ENCODE data around the gene EML4.
"Not testable (repeated sequence)": the region's sequence is repeated elsewhere in the genome, so short reads cannot be mapped to it uniquely, and the experiment has no call there.

EML4 gene

DNA sequence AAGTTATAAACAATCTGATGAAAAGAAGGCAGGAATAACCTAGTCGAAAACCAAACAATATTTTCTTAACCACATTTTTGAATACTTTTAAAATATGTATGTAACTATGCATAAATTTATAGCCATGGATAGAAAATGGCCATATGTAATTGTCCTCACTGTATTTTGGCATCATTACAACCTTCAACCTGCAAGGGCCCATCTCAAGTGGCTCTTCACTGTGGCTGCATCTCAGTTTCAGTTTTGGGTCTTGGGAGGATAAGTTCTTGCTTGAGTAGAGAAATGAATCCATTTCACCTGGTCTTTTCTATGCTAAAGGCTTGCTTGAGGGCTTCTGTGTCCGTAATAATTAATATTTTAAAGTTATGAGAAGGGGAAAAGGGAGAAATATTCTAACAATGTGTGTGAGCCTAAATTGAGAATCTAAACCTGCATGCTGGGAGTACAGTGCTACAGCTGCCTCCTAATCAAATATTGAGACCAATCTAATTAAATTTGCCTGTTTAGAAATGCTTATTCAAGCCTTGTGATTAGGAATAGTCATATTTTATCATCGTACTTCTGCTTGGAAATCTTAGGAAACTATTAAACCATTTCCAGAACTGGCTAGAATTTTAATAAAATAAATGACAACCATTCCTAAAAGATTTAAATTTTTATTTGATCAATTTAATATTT, 92.5 kb downstream of the EML4 start:
- Histone ChIP-seq H3K9me3 (ENCODE audit: control insufficient read depth, low read length) (no peaks in the 10 kb centered on the region), H3K4me3 (ENCODE audit: low read depth, low read length) (no peak overlapping the region), H3K27me3 (ENCODE audit: control insufficient read depth, insufficient read depth, low read length) (no peaks in the 10 kb centered on the region), H3K9ac (no peak overlapping the region), H3K27ac (no peak overlapping the region), H3K79me2 (no peaks in the 10 kb centered on the region), H3K36me3 (ENCODE audit: control insufficient read depth, insufficient read depth, low read length) (no peaks in the 10 kb centered on the region), H2AFZ (no peak overlapping the region), H3K4me2 (ENCODE audit: low read length) (no peak overlapping the region), H3K4me1 (no peaks in the 10 kb centered on the region)
- TF ChIP-seq CTCF (IDR thresholded peaks at IDR 0.05), result no peak

- TF ChIP-seq CTCF (IDR thresholded peaks at IDR 0.05), result no peak
- Histone ChIP-seq H3K27me3 (ENCODE audit: control insufficient read depth, insufficient read depth, low read length) (no peaks in the 10 kb centered on the region), H3K4me3 (ENCODE audit: low read depth, low read length) (no peak overlapping the region), H2AFZ (no peak overlapping the region), H3K4me2 (ENCODE audit: low read length) (no peak overlapping the region), H3K9me3 (ENCODE audit: control insufficient read depth, low read length) (no peaks in the 10 kb centered on the region), H3K27ac (no peak overlapping the region), H3K4me1 (peaks cover 3% of the 10 kb centered on the region), H3K9ac (no peak overlapping the region), H3K79me2 (no peaks in the 10 kb centered on the region), H3K36me3 (ENCODE audit: control insufficient read depth, insufficient read depth, low read length) (no peaks in the 10 kb centered on the region)
These were observed 97.1 kb downstream of the EML4 start for GRCh38 chr2:42266236-42266635.

- no peak overlapping the region for H3K4me2 ChIP-seq (ENCODE audit: low read length)
- no peak for TF ChIP-seq CTCF (IDR thresholded peaks at IDR 0.05)
These were observed 98.4 kb downstream of the EML4 start for GRCh38 chr2:42267530-42267929.

GRCh38 chr2:42268528-42269151, 99.5 kb downstream of the EML4 start:
- Histone ChIP-seq H3K27me3 (ENCODE audit: control insufficient read depth, insufficient read depth, low read length) (no peaks in the 10 kb centered on the region), H3K9me3 (ENCODE audit: control insufficient read depth, low read length) (no peaks in the 10 kb centered on the region), H3K4me2 (ENCODE audit: low read length) (no peak overlapping the region), H3K9ac (no peak overlapping the region), H3K36me3 (ENCODE audit: control insufficient read depth, insufficient read depth, low read length) (no peaks in the 10 kb centered on the region), H3K4me1 (peaks cover 3% of the 10 kb centered on the region), H3K79me2 (no peaks in the 10 kb centered on the region), H3K27ac (no peak overlapping the region), H3K4me3 (ENCODE audit: low read depth, low read length) (no peak overlapping the region), H2AFZ (no peak overlapping the region)
- TF ChIP-seq CTCF (IDR thresholded peaks at IDR 0.05), result no peak

More at GRCh38 chr2:42267530-42267929, 98.4 kb downstream of the EML4 start:
- H3K36me3 ChIP-seq (ENCODE audit: control insufficient read depth, insufficient read depth, low read length), result no peaks in the 10 kb centered on the region
- H3K9me3 ChIP-seq (ENCODE audit: control insufficient read depth, low read length), result no peaks in the 10 kb centered on the region
- H3K9ac ChIP-seq, result no peak overlapping the region
- H3K79me2 ChIP-seq, result no peaks in the 10 kb centered on the region
- no peak overlapping the region for H3K4me3 ChIP-seq (ENCODE audit: low read depth, low read length)
- H2AFZ ChIP-seq, result no peak overlapping the region
- H3K27me3 ChIP-seq (ENCODE audit: control insufficient read depth, insufficient read depth, low read length), result no peaks in the 10 kb centered on the region
- H3K27ac ChIP-seq, result no peak overlapping the region
- peaks cover 3% of the 10 kb centered on the region for H3K4me1 ChIP-seq

DNA sequence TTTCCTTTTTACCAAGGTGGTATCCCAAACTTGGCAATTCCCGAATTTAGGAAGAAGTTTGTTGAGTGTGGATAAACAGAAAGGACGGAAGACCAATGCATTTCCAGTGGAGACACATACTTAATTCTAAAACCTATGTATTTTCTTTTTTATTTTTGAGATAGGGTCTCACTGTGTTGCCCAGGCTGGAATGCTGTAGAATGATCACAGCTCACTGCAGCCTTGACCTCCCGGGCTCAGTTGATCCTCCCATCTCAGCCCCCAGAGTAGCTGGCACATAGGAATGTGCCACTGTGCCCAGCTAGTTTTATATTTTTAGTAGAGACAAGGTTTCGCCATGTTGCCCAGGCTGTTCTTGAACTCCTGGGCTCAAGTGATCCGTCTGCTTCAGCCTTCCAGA, 101.6 kb downstream of the EML4 start:
- Histone ChIP-seq H3K27ac (no peak overlapping the region), H3K27me3 (ENCODE audit: control insufficient read depth, insufficient read depth, low read length) (no peaks in the 10 kb centered on the region), H3K9me3 (ENCODE audit: control insufficient read depth, low read length) (no peaks in the 10 kb centered on the region), H3K4me1 (peaks cover 7% of the 10 kb centered on the region), H3K9ac (no peak overlapping the region), H3K4me2 (ENCODE audit: low read length) (no peak overlapping the region), H3K4me3 (ENCODE audit: low read depth, low read length) (no peak overlapping the region), H3K79me2 (no peaks in the 10 kb centered on the region), H2AFZ (no peak overlapping the region), H3K36me3 (ENCODE audit: control insufficient read depth, insufficient read depth, low read length) (no peaks in the 10 kb centered on the region)
- TF ChIP-seq CTCF (IDR thresholded peaks at IDR 0.05), result no peak

DNA sequence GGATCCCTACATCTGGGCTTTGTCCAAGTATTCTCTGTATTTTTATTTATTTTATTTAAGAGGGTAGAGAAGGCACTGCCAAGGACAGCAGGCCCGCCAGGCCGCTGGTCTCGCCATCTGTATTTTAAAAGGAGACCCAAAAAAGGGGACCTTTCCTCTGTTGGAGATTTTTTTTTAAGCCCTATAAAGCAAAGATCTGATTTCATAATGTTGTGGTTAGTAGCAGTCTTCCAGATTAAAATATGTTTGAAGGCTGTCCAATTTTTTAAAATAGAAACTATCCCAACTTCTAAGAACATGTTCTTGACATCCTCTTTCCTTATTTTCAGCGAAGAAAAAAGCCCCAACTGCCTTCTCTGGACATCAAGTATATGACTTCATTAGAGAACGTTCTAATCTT, 102.1 kb downstream of the EML4 start:
- H3K4me2 ChIP-seq (ENCODE audit: low read length); H2AFZ ChIP-seq; H3K36me3 ChIP-seq (ENCODE audit: control insufficient read depth, insufficient read depth, low read length); H3K27me3 ChIP-seq (ENCODE audit: control insufficient read depth, insufficient read depth, low read length); H3K4me1 ChIP-seq; H3K4me3 ChIP-seq (ENCODE audit: low read depth, low read length); H3K79me2 ChIP-seq; H3K9ac ChIP-seq; H3K9me3 ChIP-seq (ENCODE audit: control insufficient read depth, low read length); H3K27ac ChIP-seq: not testable (repeated sequence)
